ENCODE measurements around the gene DTNB.
"Not testable (repeated sequence)": the region's sequence is repeated elsewhere in the genome, so short reads cannot be mapped to it uniquely, and the experiment has no call there.

The DTNB gene

GRCh38 chr2:25418944-25419677 is 254.3 kb downstream of the DTNB start:
- no peak for DNase-seq (ENCODE audit: low read depth)

GRCh38 chr2:25417715-25418369 is 255.5 kb downstream of the DTNB start:
- DNase-seq (ENCODE audit: low read depth), result no peak

DNA sequence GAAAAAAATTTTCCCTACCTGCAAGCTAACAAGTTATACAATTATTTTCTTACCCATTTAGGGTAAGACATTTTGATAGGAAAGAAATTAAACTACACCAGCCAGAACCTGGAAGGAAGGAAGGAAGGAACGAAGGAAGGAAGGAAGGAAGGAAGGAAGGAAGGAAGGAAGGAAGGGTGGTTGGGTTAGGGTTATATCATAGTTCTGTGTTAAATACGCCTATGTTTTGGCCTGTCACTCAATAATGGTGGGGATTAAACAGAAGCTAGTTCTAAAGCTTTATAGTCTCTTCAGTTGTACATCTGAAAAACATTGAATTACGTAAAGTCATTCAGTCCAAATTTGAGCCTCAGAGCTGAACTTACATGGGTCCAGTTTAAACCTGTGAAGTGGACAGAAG is 256.7 kb downstream of the DTNB start:
- DNase-seq (ENCODE audit: low read depth), result no peak

GRCh38 chr2:25414781-25415180 is 258.6 kb downstream of the DTNB start:
- no peak for DNase-seq (ENCODE audit: low read depth)

DNA sequence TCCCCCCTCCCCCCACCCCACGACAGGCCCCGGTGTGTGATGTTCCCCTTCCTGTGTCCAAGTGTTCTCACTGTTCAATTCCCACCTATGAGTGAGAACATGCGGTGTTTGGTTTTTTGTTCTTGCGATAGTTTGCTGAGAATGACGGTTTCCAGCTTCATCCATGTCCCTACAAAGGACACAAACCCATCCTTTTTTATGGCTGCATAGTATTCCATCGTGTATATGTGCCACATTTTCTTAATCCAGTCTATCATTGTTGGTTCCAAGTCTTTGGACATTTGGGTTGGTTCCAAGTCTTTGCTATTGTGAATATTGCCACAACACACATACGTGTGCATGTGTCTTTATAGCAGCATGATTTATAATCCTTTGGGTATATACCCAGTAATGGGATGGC is 260.0 kb downstream of the DTNB start:
- DNase-seq (ENCODE audit: low read depth), result not testable (repeated sequence)

GRCh38 chr2:25411753-25412152 is 261.6 kb downstream of the DTNB start:
- no peak for DNase-seq (ENCODE audit: low read depth)

- no peak for DNase-seq (ENCODE audit: low read depth)
Measured at GRCh38 chr2:25411281-25411680, 262.1 kb downstream of the DTNB start.

DNA sequence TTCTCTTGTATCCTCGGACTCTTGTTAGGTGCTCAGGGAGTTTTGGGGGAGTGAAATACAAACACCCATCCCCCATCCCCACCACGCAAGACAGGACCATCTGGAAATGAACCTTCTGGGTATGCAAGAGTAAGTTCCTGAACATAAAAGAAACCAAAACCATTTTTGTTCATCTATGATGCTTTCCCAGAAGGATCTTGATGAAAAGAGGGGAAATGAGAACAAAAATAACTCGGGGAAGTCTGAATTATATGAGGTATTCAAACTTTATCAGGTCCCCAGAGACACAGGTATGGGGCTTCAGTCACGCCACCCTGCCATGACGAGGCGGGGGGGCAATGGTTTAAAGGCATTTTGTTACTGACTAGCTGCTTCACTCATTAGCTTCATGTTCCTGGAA is 263.0 kb downstream of the DTNB start:
- no peak for DNase-seq (ENCODE audit: low read depth)

GRCh38 chr2:25409468-25409867 is 263.9 kb downstream of the DTNB start:
- no peak for DNase-seq (ENCODE audit: low read depth)

GRCh38 chr2:25409044-25409443 is 264.3 kb downstream of the DTNB start:
- no peak for DNase-seq (ENCODE audit: low read depth)

GRCh38 chr2:25405611-25406295 is 267.6 kb downstream of the DTNB start:
- no peak for DNase-seq (ENCODE audit: low read depth)

DNA sequence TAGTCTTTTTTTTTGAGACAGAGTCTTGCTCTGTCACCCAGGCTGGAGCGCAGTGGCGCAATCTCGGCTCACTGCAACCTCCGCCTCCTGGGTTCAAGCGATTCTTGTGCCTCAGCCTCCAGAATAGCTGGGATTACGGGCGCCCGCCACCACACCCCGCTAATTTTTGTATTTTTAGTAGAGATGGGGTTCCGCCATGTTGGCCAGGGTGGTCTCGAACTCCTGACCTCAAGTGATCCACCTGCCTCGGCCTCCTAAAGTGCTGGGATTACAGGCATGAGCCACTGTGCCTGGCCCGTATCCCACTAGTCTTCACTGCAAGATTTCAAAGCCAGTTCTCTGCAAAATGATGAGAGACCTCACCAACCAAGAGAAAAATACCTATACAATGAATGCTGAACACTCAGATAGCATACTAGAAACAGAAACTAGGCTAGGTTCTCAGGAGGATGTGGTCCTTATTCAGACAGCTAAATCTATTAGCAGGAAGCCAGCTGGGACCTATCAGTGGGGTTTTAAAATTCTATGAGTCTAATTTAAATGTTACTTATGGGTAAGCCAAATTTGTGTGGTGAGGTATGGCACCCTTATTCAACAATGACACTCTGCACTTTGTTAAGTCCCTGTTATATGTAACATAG is 270.1 kb downstream of the DTNB start:
- DNase-seq (ENCODE audit: low read depth), result not testable (repeated sequence)

GRCh38 chr2:25402477-25402876 is 270.9 kb downstream of the DTNB start:
- no peak for DNase-seq (ENCODE audit: low read depth)

GRCh38 chr2:25401307-25402026 is 271.9 kb downstream of the DTNB start:
- no peak for DNase-seq (ENCODE audit: low read depth)

- no peak for DNase-seq (ENCODE audit: low read depth)
Measured at GRCh38 chr2:25400576-25401216, 272.7 kb downstream of the DTNB start.

GRCh38 chr2:25400169-25400568 is 273.2 kb downstream of the DTNB start:
- DNase-seq (ENCODE audit: low read depth), result no peak

DNA sequence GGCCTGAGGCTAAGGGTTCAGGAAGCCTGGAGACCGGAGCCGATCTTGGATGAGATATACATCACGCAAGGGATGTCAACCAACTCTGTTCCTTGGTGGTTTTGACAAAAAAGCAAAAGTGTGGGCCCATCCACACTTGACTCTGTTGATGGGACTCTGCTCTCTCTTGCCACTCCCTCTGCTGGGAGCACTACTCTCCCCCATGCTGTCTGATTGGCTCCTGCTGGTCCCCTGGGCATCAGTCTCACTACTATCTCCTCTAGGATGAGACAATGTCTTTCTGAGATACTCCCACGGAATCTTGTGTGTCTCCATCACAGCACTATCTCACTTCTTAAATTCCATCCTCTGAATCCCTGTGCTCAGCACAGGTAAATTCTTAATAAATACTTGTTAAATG is 274.8 kb downstream of the DTNB start:
- no peak for DNase-seq (ENCODE audit: low read depth)

GRCh38 chr2:25397777-25398176 is 275.6 kb downstream of the DTNB start:
- DNase-seq (ENCODE audit: low read depth), result no peak

GRCh38 chr2:25389161-25389560 is 284.2 kb downstream of the DTNB start:
- DNase-seq (ENCODE audit: low read depth), result no peak

GRCh38 chr2:25388491-25388890 is 284.9 kb downstream of the DTNB start:
- no peak for DNase-seq (ENCODE audit: low read depth)

DNA sequence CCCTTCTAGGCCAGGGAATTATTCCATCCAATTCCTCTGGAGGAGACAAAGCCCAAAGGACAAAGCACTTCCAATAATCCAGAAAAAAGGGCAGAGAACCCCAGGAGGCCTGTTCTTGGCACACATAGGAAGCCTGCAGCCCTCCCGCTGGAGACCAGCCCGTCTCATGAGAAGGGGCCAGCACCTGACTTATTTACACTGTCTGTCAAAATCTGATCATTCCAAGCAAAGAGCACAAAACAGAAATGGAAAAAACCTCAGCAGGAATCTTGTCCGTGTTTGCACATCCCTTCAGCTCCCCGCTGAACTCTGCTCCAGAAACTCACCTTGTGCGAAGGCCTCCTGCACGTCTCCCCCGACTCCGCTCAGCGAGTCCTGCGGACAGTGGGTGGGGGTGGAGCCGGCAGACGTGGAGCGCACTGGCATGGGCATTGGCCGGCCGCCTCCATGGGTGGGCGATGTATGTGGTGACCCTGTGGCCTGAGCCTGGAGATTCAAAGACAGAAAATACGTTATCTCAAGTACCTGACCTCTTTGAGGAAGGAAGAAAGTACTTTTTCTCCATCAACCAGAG is 285.4 kb downstream of the DTNB start:
- DNase-seq (ENCODE audit: low read depth), result no peak
